Lung microvascular endothelial cell (primary cell): Measurements from ENCODE around the gene RAB31. TPM values are rescaled to one million over a fixed set of nuclear protein-coding genes. Genes with fewer than 3 reads are reported as not detected.

ENCODE experiments used
- DNase-seq, 2 donors: peaks; one replicate each; pipeline versions ENCODE4 v3.0.0 to v3.0.0-alpha.2; 2010; ENCODE audit warnings: low read depth in 2 of 2
- total RNA-seq: library from RNA; depleted of rRNA; stranded (reverse); fragments of >200 nt; gene quantifications from 2 replicates; pipeline ENCODE4 v1.2.1, GENCODE V29; 2014

The RAB31 gene
- total RNA-seq, 1 donor from 2014 or later, result 44.0 TPM

DNA sequence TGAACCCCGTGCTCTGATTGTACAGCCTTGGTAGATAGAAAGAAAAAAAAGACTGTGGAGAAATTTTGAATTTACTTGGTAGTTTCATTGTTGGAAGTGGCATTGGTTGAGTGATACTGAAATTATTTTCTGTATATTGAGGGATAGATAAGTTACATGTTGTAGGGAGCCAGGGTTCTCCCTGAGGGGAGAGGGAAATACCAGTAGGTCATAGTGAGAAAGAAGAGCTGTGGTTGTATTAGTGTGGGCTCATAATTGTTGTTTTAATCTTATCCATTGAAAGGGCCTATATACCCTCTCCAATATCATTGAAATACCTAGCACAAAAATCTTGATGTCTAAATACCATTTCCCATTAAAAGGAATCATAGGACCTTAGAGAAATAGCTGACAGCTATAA is 16.9 kb upstream of the RAB31 start:
- DNase-seq, result no peak

DNA sequence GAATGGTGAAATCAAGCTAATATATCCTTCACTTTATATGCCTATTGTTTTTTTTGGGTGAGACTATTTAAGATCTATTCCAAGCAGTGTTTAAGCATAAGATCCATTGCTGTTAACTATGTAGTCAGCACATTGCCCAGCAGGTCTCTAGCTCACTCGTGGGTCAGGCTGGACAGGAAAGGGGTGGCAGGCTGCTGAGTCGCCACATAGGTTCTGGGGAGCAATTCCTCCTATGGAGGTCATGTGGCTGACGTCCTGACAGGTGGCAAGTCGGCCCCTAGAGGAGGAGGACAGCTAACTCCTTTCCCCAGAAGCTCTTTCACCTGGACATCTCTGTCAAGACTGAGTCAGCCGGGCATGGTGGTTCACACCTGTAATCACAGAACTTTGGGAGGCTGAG is 13.9 kb upstream of the RAB31 start:
- DNase-seq, result no peak

DNA sequence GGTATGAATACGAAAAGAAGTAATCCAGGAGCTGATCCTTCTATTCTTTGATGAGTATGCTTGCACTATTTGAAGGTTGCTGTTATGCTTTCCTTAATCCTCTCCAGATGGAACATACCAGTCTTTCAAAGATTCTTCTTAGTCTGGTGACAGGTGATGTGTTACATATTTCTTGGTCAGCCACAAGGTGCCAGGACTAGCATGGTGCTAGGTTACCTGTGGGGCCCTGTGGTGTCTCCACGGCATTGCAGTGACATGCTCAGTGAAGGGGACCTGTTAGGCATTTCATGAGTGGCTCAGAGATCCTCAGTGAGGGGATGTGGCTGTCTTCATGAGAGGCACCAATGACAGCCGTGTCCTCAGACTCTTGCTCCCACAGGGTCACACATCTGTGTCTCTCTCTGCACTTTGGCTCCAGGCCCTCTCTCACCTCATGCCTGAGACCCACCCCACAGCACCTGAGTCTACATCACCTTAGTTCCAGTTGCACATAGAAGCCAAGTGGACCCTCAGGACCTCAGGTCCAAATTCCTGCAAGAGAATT is 13.1 kb upstream of the RAB31 start:
- DNase-seq, result no peak

DNA sequence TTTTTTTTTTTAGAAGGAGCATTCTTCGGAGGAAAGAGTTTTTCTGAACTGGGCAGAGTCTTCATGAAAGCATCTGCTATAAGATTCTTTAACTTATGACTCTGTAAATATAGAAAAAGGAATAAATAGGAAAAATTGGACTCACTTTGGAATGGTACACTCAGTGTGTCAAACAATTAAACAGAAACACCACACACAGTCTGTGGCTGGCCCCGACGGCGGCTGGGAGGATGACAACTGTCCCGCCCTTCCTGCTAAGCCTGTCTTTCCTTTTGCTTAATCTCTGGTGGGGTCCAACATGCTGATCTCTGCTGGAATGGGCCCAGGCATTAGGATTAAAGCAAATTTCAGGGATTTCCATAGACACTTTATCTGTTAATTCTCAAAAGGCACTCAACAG is 12.5 kb upstream of the RAB31 start:
- DNase-seq, result no peak

- DNase-seq, result no peak
These were observed 12.0 kb upstream of the RAB31 start for GRCh38 chr18:9696112-9696511.

GRCh38 chr18:9696701-9697100 is 11.4 kb upstream of the RAB31 start:
- DNase-seq, result no peak

DNA sequence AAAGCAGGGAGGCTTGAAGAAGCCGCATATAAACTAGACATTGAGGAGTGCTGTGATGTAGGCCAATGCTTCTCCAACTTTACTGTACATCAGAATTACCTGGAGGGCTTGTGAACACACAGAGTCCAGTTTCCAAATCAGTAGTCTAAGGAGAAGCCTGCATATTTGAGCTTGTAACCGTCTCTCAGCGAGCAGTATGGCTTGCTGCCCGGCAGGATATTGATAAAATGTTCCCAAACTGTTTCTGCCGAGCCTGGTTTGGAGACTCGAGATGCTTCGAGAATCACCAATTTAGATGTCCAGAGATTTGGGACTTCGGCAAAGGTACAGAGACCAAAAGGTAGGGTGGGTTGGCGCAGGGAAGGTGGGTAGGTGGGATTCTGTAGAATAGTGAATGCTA is 11.0 kb upstream of the RAB31 start:
- no peak for DNase-seq

DNA sequence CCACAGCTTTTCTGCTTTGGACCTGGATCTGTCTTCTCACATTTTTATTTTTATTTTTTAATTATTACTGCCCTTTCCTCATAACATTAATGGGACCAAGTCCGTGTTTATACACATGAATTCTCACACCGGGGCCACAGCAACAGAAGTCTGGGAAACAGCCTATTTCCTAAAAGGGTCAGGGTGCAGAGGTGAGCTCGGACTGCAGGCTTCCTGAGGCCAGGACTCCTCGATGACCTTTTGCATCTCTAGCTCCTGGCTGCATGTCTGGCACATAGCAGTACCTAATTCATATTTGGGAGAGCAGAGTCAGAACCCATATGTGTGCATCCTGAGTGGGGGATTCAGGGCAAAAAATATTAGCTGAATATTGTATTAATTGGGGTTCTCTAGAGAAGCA is 9.6 kb upstream of the RAB31 start:
- peak in 1 of 2 donors; percentile 58 for DNase-seq

DNA sequence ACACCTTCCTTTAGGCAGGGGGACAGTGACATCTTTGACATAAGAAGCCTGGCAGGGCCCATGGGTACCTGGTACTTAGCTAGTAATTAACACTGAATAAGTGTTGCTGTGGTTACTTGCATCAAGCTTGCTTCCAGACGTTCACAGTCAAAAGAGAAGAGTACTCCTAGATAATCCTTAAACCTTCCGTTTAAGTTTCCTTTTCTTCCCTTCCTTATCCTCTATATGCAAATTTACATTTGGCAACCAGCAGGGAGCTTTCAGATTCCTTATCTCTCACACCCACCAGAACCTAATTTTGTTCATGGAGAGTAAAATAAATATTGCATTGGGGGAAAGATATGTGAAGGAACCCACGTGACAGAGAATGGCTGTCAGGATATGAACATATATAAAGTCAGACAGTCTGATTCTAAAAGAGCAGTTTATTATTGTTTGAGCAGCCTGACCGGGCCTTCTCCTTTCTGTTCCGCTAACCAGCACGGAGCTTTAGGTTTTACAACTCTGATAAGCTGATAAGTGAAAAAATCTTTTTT is 7.8 kb upstream of the RAB31 start:
- DNase-seq, result no peak

- peak in 1 of 2 donors; percentile 18 for DNase-seq
These were observed 6.3 kb upstream of the RAB31 start for GRCh38 chr18:9701609-9702349.

DNA sequence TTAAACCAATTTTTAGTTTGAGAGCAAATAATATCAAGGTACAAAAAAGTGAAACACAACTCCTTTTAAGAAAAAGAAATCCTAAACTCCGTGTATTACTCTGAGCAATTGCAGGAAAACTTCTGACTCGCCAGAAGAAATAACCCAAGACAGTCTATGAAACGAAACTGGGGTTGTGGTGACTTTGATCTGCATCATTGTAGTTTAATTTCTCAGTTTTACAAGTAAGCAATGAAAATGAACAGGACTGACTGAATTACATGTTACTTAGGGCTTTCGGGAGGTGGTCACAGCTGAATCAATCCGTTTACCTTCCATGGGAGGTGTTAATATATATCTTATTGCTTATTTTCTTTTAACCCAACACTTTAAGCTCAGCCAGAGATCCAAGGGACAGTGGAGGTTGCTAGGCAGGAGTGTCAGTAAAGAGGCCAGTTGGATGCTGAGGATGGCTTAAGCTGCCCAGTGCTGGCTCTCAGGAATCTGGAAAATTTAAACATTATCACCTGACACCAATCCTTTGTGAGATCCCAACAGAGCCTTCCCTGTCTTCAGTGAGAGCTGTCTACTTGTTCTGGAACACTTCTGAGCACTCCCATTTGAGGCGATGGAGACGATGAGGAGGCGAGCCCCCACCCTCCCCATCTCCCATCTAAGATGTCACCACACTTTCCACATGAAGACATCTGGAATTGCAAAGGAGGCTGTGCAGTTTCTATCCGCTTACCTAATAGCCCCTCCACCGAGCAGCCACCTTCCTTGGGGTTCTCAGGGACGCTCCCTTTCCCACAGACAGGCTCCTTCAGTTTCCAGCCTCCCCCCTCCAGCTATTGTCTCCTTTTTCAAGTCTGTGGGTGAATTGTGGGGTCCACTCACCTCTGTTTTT is 3.6 kb upstream of the RAB31 start:
- DNase-seq, result no peak

DNA sequence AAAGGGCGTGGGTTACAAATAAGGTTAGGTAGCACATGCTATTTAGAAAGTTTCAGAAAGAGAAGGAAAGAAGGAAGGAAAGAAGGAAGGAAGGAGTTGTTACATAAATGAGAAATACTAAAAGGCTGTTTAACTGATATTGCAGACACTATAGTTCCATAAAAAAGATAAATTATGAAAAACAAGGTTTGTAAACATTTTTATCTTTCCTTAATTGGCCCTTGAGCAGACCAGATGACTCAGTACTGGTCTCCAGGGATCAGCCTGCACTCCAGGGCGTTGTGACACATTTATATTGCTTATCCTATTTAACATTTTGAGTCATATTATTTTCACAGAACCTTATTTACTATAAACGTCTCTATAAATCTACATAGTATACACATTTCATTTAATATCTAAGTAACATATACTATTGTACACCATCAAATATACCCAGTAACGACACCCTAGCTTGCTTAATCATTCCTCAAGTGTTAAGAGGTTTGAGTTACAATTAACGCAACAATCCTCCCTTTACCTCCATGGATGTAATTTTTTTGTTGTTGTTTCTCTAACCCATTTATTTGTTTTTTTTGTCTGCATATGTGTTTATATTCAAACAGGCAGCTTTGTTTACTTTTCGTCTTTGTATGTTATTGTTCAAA is 2.8 kb upstream of the RAB31 start:
- peak in 1 of 2 donors; percentile 56 for DNase-seq

DNA sequence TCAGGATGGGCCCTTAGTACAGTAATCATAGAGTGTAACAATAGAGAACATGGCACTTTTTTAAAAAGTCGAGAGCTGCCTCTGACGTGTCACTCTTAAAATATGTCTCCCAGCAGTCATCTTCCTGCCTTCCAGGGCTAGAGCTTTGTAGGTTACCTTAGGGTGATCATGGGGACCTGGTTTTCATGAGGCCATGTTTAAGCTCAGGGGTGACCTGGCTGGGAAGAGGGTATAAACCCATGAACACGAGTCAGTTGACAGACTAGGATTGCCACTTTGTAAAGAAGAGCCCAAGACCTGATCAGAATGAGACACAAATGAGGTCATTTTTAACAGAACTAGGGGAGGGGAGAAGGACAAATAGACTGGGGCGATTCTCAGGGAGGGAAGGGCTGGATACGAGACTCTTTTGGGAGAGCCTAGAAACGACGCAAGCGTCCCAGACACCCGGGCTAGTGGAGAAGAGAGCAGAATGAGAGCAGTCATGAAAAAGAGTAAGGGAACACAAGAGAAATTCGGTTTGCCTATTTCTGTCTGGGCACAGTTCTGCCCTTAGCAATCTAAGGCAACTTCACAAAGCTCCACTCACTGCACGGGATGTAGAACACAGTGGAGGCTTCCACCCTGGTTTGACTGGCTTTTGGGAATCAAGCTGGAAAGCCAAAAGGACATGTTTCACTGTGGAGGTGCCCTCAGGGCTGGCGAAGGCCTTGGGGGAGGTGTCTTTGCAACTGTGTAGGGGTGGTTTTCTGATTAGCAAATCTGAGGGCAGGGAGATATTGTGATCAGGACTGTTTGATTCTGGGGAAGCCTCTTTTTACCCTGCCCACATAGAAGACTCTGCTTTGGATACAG is 1.8 kb upstream of the RAB31 start:
- peak in 1 of 2 donors; percentile 33 for DNase-seq

DNA sequence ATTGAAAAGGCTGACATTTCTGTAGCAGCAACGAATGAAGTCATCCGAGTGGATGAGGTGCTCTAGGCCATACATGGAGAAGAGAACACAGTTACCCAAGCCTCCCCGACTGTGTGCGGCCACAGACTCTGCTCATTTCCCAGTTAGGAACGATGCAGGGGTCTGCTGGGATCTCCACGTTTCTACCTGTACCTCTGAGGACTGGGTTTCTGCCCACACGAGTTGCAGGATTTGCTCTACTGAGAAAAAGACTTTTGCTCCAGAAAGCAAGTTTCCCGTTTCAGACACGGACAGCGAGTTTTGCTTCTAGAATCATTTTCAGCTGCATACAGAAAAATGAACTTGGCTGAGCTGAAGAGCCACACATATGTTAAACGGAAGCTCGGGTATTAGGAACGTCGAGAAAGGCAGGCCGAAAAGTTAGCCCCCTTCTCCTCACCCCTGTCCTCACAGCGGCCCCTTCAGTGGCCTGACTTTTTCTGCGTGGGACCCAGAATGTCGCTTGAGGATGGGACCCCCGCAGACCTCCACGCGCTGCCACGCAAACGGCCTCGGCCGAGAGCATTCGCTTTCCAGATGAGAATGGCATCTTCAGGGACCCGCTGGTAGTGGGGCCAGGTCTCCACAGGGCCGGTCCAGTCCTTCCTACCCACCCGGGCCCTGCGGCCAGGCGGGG is 582 bp upstream of the RAB31 start:
- DNase-seq, result peak; percentile 23 to 27

GRCh38 chr18:9708434-9709303 is 568 bp downstream of the RAB31 start:
- DNase-seq, result peak; percentile 15 to 25

- DNase-seq, result peak in 1 of 2 donors; percentile 16
These were observed 1.3 kb downstream of the RAB31 start for GRCh38 chr18:9709304-9709877.

GRCh38 chr18:9710037-9710436 is 1.9 kb downstream of the RAB31 start:
- no peak for DNase-seq

- DNase-seq, result no peak
These were observed 3.4 kb downstream of the RAB31 start for GRCh38 chr18:9711361-9712129.
